Liver (tissue), 3 donors: Measurements from ENCODE around the gene KANSL1L.

Experiments used
- CTCF ChIP-seq: fragments of 150-350 bp; IDR thresholded peaks from 2 replicates; pipeline ENCODE4 v1.5.1; 2017; ENCODE audit warnings: improper control_type of control experiment, low read depth, low read length; ENCODE audit not compliant: missing input control
- EGR1 ChIP-seq, 2 donors: IDR thresholded peaks; 2 replicates each; pipeline ENCODE4 v1.6.1; 2016 to 2018; ENCODE audit warnings: antibody characterized with exemption in 2 of 2, low read depth in 2 of 2
- RAD21 ChIP-seq, 2 donors: IDR thresholded peaks; 2 replicates each; pipeline ENCODE4 v1.6.1; 2016; ENCODE audit warnings: antibody characterized with exemption in 2 of 2, mild to moderate bottlenecking in 2 of 2
- REST ChIP-seq: IDR thresholded peaks from 2 replicates; pipeline ENCODE4 v1.6.1; 2016; ENCODE audit warnings: antibody characterized with exemption, mild to moderate bottlenecking
- TAF1 ChIP-seq: conservative IDR thresholded peaks from 2 replicates; pipeline ENCODE4 v1.6.1; 2016; ENCODE audit warnings: antibody characterized with exemption, mild to moderate bottlenecking
- donor health status: healthy.
- donor health status: healthy.

- TF ChIP-seq CTCF (no peak), EGR1 (IDR thresholded peaks at IDR 0.05; ENCODE audit: low read depth in 2 of 2) (no peak), RAD21 (IDR thresholded peaks at IDR 0.05) (no peak), TAF1 (no peak), REST (no peak)
Observed at GRCh38 chr2:210000464-210001324, 170.5 kb downstream of the KANSL1L start.
